Psoas muscle (tissue), 8 donors: ENCODE results near the gene GNPTG. TPM values are rescaled to one million over a fixed set of nuclear protein-coding genes. Genes with fewer than 3 reads are reported as not detected.

Experiments used
- ATAC-seq, 4 donors: fragments of 200-7000 bp; cut with Tn5 transposase; one replicate each; pipeline ENCODE4 v1.9.1; 2020; ENCODE audit warnings: moderate library complexity in 3 of 4, mild to moderate bottlenecking in 2 of 4
- DNase-seq, 2 donors: peaks; one replicate each; pipeline ENCODE4 v3.0.0-alpha.2; 2020
- H3K27ac ChIP-seq: fragments of 200-600 bp; one replicate; pipeline ENCODE4 v1.8.0; 2022
- H3K27me3 ChIP-seq, 3 donors: fragments of 200-600 bp in 1 of 3; one replicate each; pipeline versions ENCODE4 v1.6.1 to v1.8.0; 2013 to 2022; ENCODE audit warnings: low read length in 2 of 3, mild to moderate bottlenecking in 2 of 3, moderate library complexity in 1 of 3; ENCODE audit not compliant: insufficient read depth in 3 of 3
- H3K36me3 ChIP-seq, 2 donors: fragments of 200-600 bp in 1 of 2; one replicate each; pipeline versions ENCODE4 v1.6.1 to v1.8.0; 2013 to 2022; ENCODE audit warnings: low read depth in 1 of 2, mild to moderate bottlenecking in 1 of 2, moderate library complexity in 1 of 2; ENCODE audit not compliant: insufficient read depth in 1 of 2
- H3K4me1 ChIP-seq: fragments of 200-600 bp; one replicate; pipeline ENCODE4 v1.8.0; 2022
- H3K4me3 ChIP-seq: fragments of 200-600 bp; one replicate; pipeline ENCODE4 v1.8.0; 2022; ENCODE audit warnings: mild to moderate bottlenecking
- H3K9me3 ChIP-seq: fragments of 200-600 bp; one replicate; pipeline ENCODE4 v1.8.0; 2022
- CTCF ChIP-seq: fragments of 200-600 bp; IDR thresholded peaks from one replicate; pipeline ENCODE4 v1.8.0; 2022; ENCODE audit warnings: antibody characterized with exemption
- WGBS, 3 donors: extraction: QIAGEN DNeasy Blood & Tissue Kit; methylation state at CpG; one replicate each; pipeline versions ENCODE4 v1.1.6 to v1.1.7; 2013; 5-methylcytosine and 5-hydroxymethylcytosine counted together
- intact Hi-C, 2 donors: fragments of 100-400 bp; cut with DNase I; formaldehyde crosslinking; loops; one replicate each; pipeline versions ENCODE4 v1.11.0 to v1.14.2; 2022
- polyA plus RNA-seq, 3 donors: library from polyadenylated mRNA; stranded (reverse); fragments of 200-250 nt; gene quantifications; one replicate each; pipeline ENCODE4 v1.2.3, GENCODE V29; 2013
- total RNA-seq, 4 donors: library from RNA; stranded (reverse); fragmentation: NEBNext Ultra II Directional in 2 of 4; extraction: Animal tissue kit (Norgen Biotek cat#: 25700) in 2 of 4; gene quantifications; one replicate each; pipeline versions ENCODE4 v1.2.1 to v1.2.4, GENCODE V29; 2021 to 2023
- donor health status: healthy with polysubstance abuse.
- donor health status: DM: no; HTN: no; CAD: no; lungs with moderate emphysema.
- donor health status: Bipolar disorder and iron deficiency.
- donor health status: healthy.
- donor health status: DM: yes; HTN: yes; CAD: no.
- donor health status: DM: no; HTN: no; CAD: no.
- donor health status: DM: no; HTN: no; CAD: no.
- donor health status: DM: yes; HTN: yes; CAD: no.

Gene GNPTG
- total and polyA plus RNA-seq, 7 donors: 27.9 to 36.6 (median 30.7) TPM

GRCh38 chr16:1361685-1362360, 10.1 kb downstream of the GNPTG start:
- no peaks in the 10 kb centered on the region for H3K4me1 ChIP-seq
- intact Hi-C loops: loop anchor here in 1 of 2 donors (5.0 kb wide), 1 partner anchor 55 kb away; no protein-coding TSS in a partner anchor
- H3K4me3 ChIP-seq: no peak overlapping the region
- H3K27ac ChIP-seq: no peak overlapping the region
- WGBS, 3 donors: 90 to 92% (median 90%) methylated on average over 36 to 43 of the region's 43 CpGs
- H3K9me3 ChIP-seq: no peaks in the 10 kb centered on the region
- ATAC-seq (no peak), DNase-seq (no peak)
- no peak for TF ChIP-seq CTCF
- H3K27me3 ChIP-seq: no peaks in the 10 kb centered on the region
- H3K36me3 ChIP-seq: peaks cover 6 to 87% of the 10 kb centered on the region in 2 donors

- Histone ChIP-seq H3K9me3 (no peaks in the 10 kb centered on the region), H3K27ac (peak overlapping the region; percentile 23), H3K4me3 (no peak overlapping the region), H3K36me3 (peaks cover 6 to 94% of the 10 kb centered on the region in 2 donors), H3K4me1 (no peaks in the 10 kb centered on the region), H3K27me3 (no peaks in the 10 kb centered on the region)
- intact Hi-C loops: loop anchor here in 1 of 2 donors (5.0 kb wide), 1 partner anchor 54 kb away; no protein-coding TSS in a partner anchor
- no peak for TF ChIP-seq CTCF
- WGBS, 3 donors: 57 to 72% (median 58%) methylated on average over 11 of the region's 11 CpGs
- ATAC-seq (no peak), DNase-seq (no peak)
Measured at GRCh38 chr16:1362807-1363206, 11.1 kb downstream of the GNPTG start.

- no peaks in the 10 kb centered on the region for H3K9me3 ChIP-seq
- H3K4me1 ChIP-seq: no peaks in the 10 kb centered on the region
- no peak overlapping the region for H3K4me3 ChIP-seq
- no peak overlapping the region for H3K27ac ChIP-seq
- no peaks in the 10 kb centered on the region for H3K27me3 ChIP-seq
- WGBS, 3 donors: 35 to 41% (median 40%) methylated on average over 17 to 18 of the region's 18 CpGs
- DNase-seq: peak; percentile 62 to 84
- TF ChIP-seq CTCF: peak; percentile 79
- peaks cover 6 to 93% of the 10 kb centered on the region in 2 donors for H3K36me3 ChIP-seq
- peak; percentile 84 to 92 (median 90) for ATAC-seq
- intact Hi-C loops: loop anchor here in 1 of 2 donors (5.0 kb wide), 1 partner anchor 54 kb away; no protein-coding TSS in a partner anchor
Measured at GRCh38 chr16:1363501-1364041, 11.8 kb downstream of the GNPTG start.

GRCh38 chr16:1364510-1364909, 12.8 kb downstream of the GNPTG start:
- no peaks in the 10 kb centered on the region for H3K9me3 ChIP-seq
- peaks cover 6 to 89% of the 10 kb centered on the region in 2 donors for H3K36me3 ChIP-seq
- DNase-seq (peak in 1 of 2 donors; percentile 51), ATAC-seq (peak in 1 of 4 donors; percentile 4)
- no peak overlapping the region for H3K27ac ChIP-seq
- 84 to 87% (median 87%) methylated on average over 22 of the region's 22 CpGs for WGBS, 3 donors
- no peak for TF ChIP-seq CTCF
- no peak overlapping the region for H3K4me3 ChIP-seq
- no peaks in the 10 kb centered on the region for H3K27me3 ChIP-seq
- H3K4me1 ChIP-seq: no peaks in the 10 kb centered on the region
- intact Hi-C loops: loop anchor here in 1 of 2 donors (5.0 kb wide), 1 partner anchor 53 kb away; no protein-coding TSS in a partner anchor
